HFF-Myc (cell line): ENCODE measurements around the gene BICC1.

ENCODE experiments used
- DNase-seq: peaks from one replicate; pipeline ENCODE4 v3.0.0-alpha.2; 2011; ENCODE audit warnings: low read depth; ENCODE audit errors: extremely low read depth
- H3K4me3 ChIP-seq: replicated peaks from 2 replicates; pipeline ENCODE4 v1.5.1; 2011; ENCODE audit warnings: low read depth, mild to moderate bottlenecking, control low read depth, low read length
- TF ChIP-seq, protein P1 (sequence below): IDR thresholded peaks from 2 replicates; pipeline ENCODE4 v1.5.1; 2012; ENCODE audit warnings: mild to moderate bottlenecking, low read depth, low read length, control low read depth; ENCODE audit errors: missing control alignments

BICC1 gene

GRCh38 chr10:58773341-58773740 lies 260.7 kb downstream of the BICC1 start:
- H3K4me3 ChIP-seq: no peak overlapping the region
- no peak for DNase-seq
- TF ChIP-seq, protein P1, sequence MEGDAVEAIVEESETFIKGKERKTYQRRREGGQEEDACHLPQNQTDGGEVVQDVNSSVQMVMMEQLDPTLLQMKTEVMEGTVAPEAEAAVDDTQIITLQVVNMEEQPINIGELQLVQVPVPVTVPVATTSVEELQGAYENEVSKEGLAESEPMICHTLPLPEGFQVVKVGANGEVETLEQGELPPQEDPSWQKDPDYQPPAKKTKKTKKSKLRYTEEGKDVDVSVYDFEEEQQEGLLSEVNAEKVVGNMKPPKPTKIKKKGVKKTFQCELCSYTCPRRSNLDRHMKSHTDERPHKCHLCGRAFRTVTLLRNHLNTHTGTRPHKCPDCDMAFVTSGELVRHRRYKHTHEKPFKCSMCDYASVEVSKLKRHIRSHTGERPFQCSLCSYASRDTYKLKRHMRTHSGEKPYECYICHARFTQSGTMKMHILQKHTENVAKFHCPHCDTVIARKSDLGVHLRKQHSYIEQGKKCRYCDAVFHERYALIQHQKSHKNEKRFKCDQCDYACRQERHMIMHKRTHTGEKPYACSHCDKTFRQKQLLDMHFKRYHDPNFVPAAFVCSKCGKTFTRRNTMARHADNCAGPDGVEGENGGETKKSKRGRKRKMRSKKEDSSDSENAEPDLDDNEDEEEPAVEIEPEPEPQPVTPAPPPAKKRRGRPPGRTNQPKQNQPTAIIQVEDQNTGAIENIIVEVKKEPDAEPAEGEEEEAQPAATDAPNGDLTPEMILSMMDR: no peak

- no peak for DNase-seq
- TF ChIP-seq, protein P1: no peak
- H3K4me3 ChIP-seq: no peak overlapping the region
These were observed 261.3 kb downstream of the BICC1 start for GRCh38 chr10:58773944-58774343.

- TF ChIP-seq, protein P1: no peak
- no peak overlapping the region for H3K4me3 ChIP-seq
- DNase-seq: no peak
These were observed 263.4 kb downstream of the BICC1 start for GRCh38 chr10:58775960-58776567.

DNA sequence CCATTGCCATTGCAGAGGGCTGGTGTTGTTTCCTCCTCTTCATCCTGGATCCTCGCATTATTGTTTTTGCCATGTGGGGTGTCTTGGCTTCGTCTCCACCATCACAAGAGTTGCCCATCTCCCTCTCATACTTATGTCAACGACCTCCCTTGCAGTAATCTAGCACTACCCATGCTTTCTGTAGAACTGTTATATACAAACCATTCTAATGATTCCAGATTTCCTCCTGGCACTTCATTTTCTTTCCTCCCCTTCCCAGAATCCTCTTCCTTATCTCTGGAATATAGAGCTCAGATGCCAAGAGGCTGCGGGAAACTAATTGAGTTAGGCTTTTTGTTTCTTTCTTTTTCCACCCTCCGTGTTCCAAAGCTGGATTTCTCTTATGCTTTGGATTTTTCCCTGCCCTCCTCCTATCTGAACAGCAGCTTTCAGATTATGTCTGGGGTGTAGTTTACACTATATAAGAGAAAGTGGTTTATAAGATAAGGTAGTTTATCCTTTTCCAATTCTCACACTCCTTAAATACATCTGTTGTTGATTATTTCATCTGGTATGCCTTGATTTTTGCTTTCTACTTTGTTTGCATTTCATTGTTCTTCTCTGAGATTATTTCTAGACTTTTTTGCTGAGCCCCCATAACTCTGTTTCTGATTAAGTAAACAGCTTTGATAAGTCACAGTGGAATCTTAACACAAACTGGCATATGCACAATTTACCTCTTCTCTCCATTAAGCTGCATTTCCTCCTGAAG lies 264.1 kb downstream of the BICC1 start:
- TF ChIP-seq, protein P1: no peak
- no peak for DNase-seq
- no peak overlapping the region for H3K4me3 ChIP-seq

- DNase-seq: no peak
- TF ChIP-seq, protein P1: no peak
- no peak overlapping the region for H3K4me3 ChIP-seq
These were observed 266.3 kb downstream of the BICC1 start for GRCh38 chr10:58778966-58779365.

DNA sequence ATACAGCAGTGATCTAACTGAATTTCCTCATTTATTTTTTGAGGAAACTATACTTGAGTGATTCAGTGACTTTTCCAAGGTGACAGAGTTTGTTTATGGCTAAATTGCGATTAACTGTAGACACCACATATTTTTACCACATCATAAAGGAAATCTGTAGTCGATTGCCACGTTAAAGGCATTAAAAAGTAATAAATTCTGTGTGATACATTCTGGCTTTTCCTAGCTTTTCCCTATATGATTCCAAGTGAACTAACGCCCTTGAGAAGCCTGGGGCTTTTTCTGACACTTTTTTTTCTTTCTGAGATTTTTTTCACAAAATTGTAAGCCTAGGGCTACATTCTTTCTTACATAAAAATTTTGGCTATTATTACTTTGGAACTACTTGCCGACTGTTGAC lies 266.9 kb downstream of the BICC1 start:
- TF ChIP-seq, protein P1: no peak
- DNase-seq: no peak
- no peak overlapping the region for H3K4me3 ChIP-seq
